Endodermal cell (in vitro differentiated cells): ENCODE data around the gene ARHGAP26. TPM values are rescaled to one million over a fixed set of nuclear protein-coding genes. Genes with fewer than 3 reads are reported as not detected.

ENCODE experiments used
- DNase-seq: peaks from one replicate; pipeline ENCODE4 v3.0.0-alpha.2; 2017
- H3K27ac ChIP-seq: 2 replicates; pipeline ENCODE4 v1.5.1; 2013; ENCODE audit warnings: mild to moderate bottlenecking, low read depth, low read length, moderate library complexity
- H3K27me3 ChIP-seq: 2 replicates; pipeline ENCODE4 v1.6.1; 2013; ENCODE audit warnings: mild to moderate bottlenecking, low read length, moderate library complexity; ENCODE audit not compliant: insufficient read depth, control insufficient read depth, poor library complexity, severe bottlenecking
- H3K36me3 ChIP-seq: 2 replicates; pipeline ENCODE4 v1.7.0; 2013; ENCODE audit warnings: mild to moderate bottlenecking, low read length, moderate library complexity; ENCODE audit not compliant: control insufficient read depth, insufficient read depth
- H3K4me1 ChIP-seq: one replicate; pipeline ENCODE4 v1.7.0; 2013; ENCODE audit warnings: low read length; ENCODE audit not compliant: control insufficient read depth, insufficient read depth
- H3K4me3 ChIP-seq: 2 replicates; pipeline ENCODE4 v1.5.1; 2013; ENCODE audit warnings: mild to moderate bottlenecking, low read length, moderate library complexity
- H3K9ac ChIP-seq: 2 replicates; pipeline ENCODE4 v1.6.1; 2013; ENCODE audit warnings: mild to moderate bottlenecking, low read length, moderate library complexity; ENCODE audit not compliant: poor library complexity, severe bottlenecking; ENCODE audit errors: extremely low read depth
- H3K9me3 ChIP-seq: 2 replicates; pipeline ENCODE4 v1.6.1; 2013; ENCODE audit warnings: mild to moderate bottlenecking, low read length, moderate library complexity; ENCODE audit not compliant: control insufficient read depth
- H3K27ac Mint-ChIP-seq: 2 replicates; pipeline ENCODE4 v1.8.0; 2020; ENCODE audit warnings: mixed read lengths
- H3K27me3 Mint-ChIP-seq: 2 replicates; pipeline ENCODE4 v1.8.0; 2021; ENCODE audit warnings: mild to moderate bottlenecking, mixed read lengths; ENCODE audit not compliant: insufficient read depth
- H3K36me3 Mint-ChIP-seq: 2 replicates; pipeline ENCODE4 v1.8.0; 2020; ENCODE audit warnings: low read depth, mixed read lengths
- H3K4me1 Mint-ChIP-seq: 2 replicates; pipeline ENCODE4 v1.8.0; 2020; ENCODE audit warnings: mixed read lengths
- H3K4me3 Mint-ChIP-seq: 2 replicates; pipeline ENCODE4 v1.8.0; 2020; ENCODE audit warnings: mild to moderate bottlenecking, moderate library complexity, mixed read lengths
- H3K9me3 Mint-ChIP-seq: 2 replicates; pipeline ENCODE4 v1.8.0; 2020; ENCODE audit warnings: mild to moderate bottlenecking, mixed read lengths
- CTCF ChIP-seq: fragments of 200-600 bp; sonication (generic); conservative IDR thresholded peaks from 2 replicates; pipeline ENCODE4 v1.5.0; 2021; ENCODE audit warnings: antibody characterized with exemption, mild to moderate bottlenecking
- WGBS, 2 experiments: methylation state at CpG; one replicate each; pipeline versions ENCODE4 v1.1.5 to v1.1.7; 2013; ENCODE audit warnings: missing lambda C conversion rate in 2 of 2, mixed read lengths in 1 of 2; ENCODE audit not compliant: insufficient coverage in 1 of 2, insufficient read length in 1 of 2; 5-methylcytosine and 5-hydroxymethylcytosine counted together
- total RNA-seq, 2 donors: library from RNA; stranded (reverse); fragmentation: NEBNext Ultra II Directional in 1 of 2; extraction: Animal tissue kit (Norgen Biotek cat#: 25700) in 1 of 2; gene quantifications; 2 replicates in 1 of 2; 3 replicates in 1 of 2; pipeline ENCODE4 v1.2.1, GENCODE V29; 2021

The ARHGAP26 gene
- total RNA-seq, 2 donors from 2014 or later = 49.2 to 60.5 TPM

- 95 to 96% methylated on average over 3 to 4 of the region's 4 CpGs for WGBS, 2 experiments
- Histone ChIP-seq H3K4me3 (no peak overlapping the region), H3K9ac (no peak overlapping the region), H3K27ac (no peak overlapping the region), H3K27me3 (no peaks in the 10 kb centered on the region), H3K36me3 (no peaks in the 10 kb centered on the region), H3K9me3 (peaks cover 15% of the 10 kb centered on the region), H3K4me1 (no peaks in the 10 kb centered on the region)
- DNase-seq = no peak
- TF ChIP-seq CTCF = no peak
- peaks cover 38% of the 10 kb centered on the region for H3K36me3 Mint-ChIP-seq
- peak overlapping the region; percentile 55 for H3K27ac Mint-ChIP-seq
- H3K4me1 Mint-ChIP-seq = peaks cover 17% of the 10 kb centered on the region
- peaks cover 22% of the 10 kb centered on the region for H3K9me3 Mint-ChIP-seq
- H3K4me3 Mint-ChIP-seq = no peak overlapping the region
- H3K27me3 Mint-ChIP-seq = no peaks in the 10 kb centered on the region
Observed at GRCh38 chr5:142959683-142960657, 189.8 kb downstream of the ARHGAP26 start.

DNA sequence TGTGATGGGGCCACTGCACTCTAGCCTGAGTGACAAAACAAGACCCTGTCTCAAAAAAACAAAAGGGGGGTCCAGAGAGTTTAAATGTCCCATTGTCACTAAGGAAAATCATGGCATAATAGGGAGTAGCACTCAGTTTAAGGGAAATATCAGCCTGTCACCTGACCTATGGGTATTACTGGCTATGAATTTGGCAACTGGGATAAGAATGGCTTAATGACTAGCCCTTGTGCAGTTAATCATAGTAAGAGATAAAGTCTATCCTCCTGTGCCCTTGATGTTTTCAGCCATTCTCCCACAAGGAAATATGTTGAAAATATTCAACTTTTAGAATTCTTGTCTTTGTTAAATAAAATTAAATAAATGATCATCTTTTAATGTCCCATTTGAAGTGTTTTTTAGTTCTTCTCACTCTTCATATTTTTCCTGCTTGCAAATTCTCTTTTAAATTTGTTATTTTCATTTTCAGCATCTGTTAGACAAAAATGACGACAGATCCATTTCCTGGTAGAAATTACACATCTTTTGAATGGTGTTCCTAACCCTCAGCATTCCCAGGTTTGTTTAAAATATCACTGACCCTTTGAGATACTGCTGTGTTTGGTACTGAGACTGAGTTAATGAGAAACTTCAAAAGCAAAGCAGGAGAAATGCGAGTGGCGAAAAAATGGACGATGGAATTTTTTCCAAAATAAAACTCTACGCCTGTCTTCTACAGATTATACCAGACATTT, 191.4 kb downstream of the ARHGAP26 start:
- whole genome bisulfite sequencing, 2 experiments = 92 to 100% methylated on average over 1 to 5 of the region's 5 CpGs
- no peak overlapping the region for H3K27ac ChIP-seq
- no peak for DNase-seq
- no peaks in the 10 kb centered on the region for H3K36me3 ChIP-seq
- TF ChIP-seq CTCF = no peak
- no peak overlapping the region for H3K9ac ChIP-seq
- H3K27ac Mint-ChIP-seq = no peak overlapping the region
- H3K4me1 ChIP-seq = no peaks in the 10 kb centered on the region
- H3K9me3 ChIP-seq = peaks cover 10% of the 10 kb centered on the region
- peaks cover 18% of the 10 kb centered on the region for H3K9me3 Mint-ChIP-seq
- no peak overlapping the region for H3K4me3 ChIP-seq
- no peak overlapping the region for H3K4me3 Mint-ChIP-seq
- H3K27me3 Mint-ChIP-seq = no peaks in the 10 kb centered on the region
- peaks cover 30% of the 10 kb centered on the region for H3K36me3 Mint-ChIP-seq
- H3K4me1 Mint-ChIP-seq = peaks cover 21% of the 10 kb centered on the region
- no peaks in the 10 kb centered on the region for H3K27me3 ChIP-seq

GRCh38 chr5:142962174-142962533, 192.0 kb downstream of the ARHGAP26 start:
- H3K4me1 ChIP-seq = no peaks in the 10 kb centered on the region
- H3K27me3 ChIP-seq = no peaks in the 10 kb centered on the region
- H3K4me1 Mint-ChIP-seq = peaks cover 21% of the 10 kb centered on the region
- no peak overlapping the region for H3K9ac ChIP-seq
- peaks cover 26% of the 10 kb centered on the region for H3K36me3 Mint-ChIP-seq
- peaks cover 13% of the 10 kb centered on the region for H3K9me3 Mint-ChIP-seq
- no peaks in the 10 kb centered on the region for H3K36me3 ChIP-seq
- no peak overlapping the region for H3K27ac Mint-ChIP-seq
- no peak overlapping the region for H3K4me3 ChIP-seq
- DNase-seq = no peak
- no peaks in the 10 kb centered on the region for H3K27me3 Mint-ChIP-seq
- H3K4me3 Mint-ChIP-seq = no peak overlapping the region
- H3K27ac ChIP-seq = no peak overlapping the region
- TF ChIP-seq CTCF = no peak
- WGBS, 2 experiments = 100% methylated on average over 1 of the region's 1 CpG; no CpG with 5 or more reads in 1 of the 2 experiments
- H3K9me3 ChIP-seq = peaks cover 5% of the 10 kb centered on the region
